Measurements from ENCODE around the gene ACSS3.
"Not testable (repeated sequence)": the region's sequence is repeated elsewhere in the genome, so short reads cannot be mapped to it uniquely, and the experiment has no call there.

Gene ACSS3

GRCh38 chr12:81172851-81173250 is 95.0 kb downstream of the ACSS3 start:
- no peak for TF ChIP-seq CTCF (IDR thresholded peaks at IDR 0.05; ENCODE audit: control insufficient read depth, insufficient read depth, low read depth, low read length, missing control alignments)
- no peak for DNase-seq (ENCODE audit: low read depth)
- no peak overlapping the region for H3K4me3 ChIP-seq (ENCODE audit: control insufficient read depth, low read depth, low read length)

GRCh38 chr12:81174664-81175063 is 96.8 kb downstream of the ACSS3 start:
- no peak for DNase-seq (ENCODE audit: low read depth)
- TF ChIP-seq CTCF (IDR thresholded peaks at IDR 0.05; ENCODE audit: control insufficient read depth, insufficient read depth, low read depth, low read length, missing control alignments) = no peak
- no peak overlapping the region for H3K4me3 ChIP-seq (ENCODE audit: control insufficient read depth, low read depth, low read length)

GRCh38 chr12:81176796-81177195 is 98.9 kb downstream of the ACSS3 start:
- no peak overlapping the region for H3K4me3 ChIP-seq (ENCODE audit: control insufficient read depth, low read depth, low read length)
- no peak for TF ChIP-seq CTCF (IDR thresholded peaks at IDR 0.05; ENCODE audit: control insufficient read depth, insufficient read depth, low read depth, low read length, missing control alignments)
- DNase-seq (ENCODE audit: low read depth) = no peak

- TF ChIP-seq CTCF (IDR thresholded peaks at IDR 0.05; ENCODE audit: control insufficient read depth, insufficient read depth, low read depth, low read length, missing control alignments) = no peak
- no peak for DNase-seq (ENCODE audit: low read depth)
- H3K4me3 ChIP-seq (ENCODE audit: control insufficient read depth, low read depth, low read length) = no peak overlapping the region
Measured at GRCh38 chr12:81181691-81182090, 103.8 kb downstream of the ACSS3 start.

GRCh38 chr12:81187686-81188085 is 109.8 kb downstream of the ACSS3 start:
- no peak for TF ChIP-seq CTCF (IDR thresholded peaks at IDR 0.05; ENCODE audit: control insufficient read depth, insufficient read depth, low read depth, low read length, missing control alignments)
- no peak overlapping the region for H3K4me3 ChIP-seq (ENCODE audit: control insufficient read depth, low read depth, low read length)
- DNase-seq (ENCODE audit: low read depth) = no peak

GRCh38 chr12:81196595-81196994 is 118.7 kb downstream of the ACSS3 start:
- no peak for DNase-seq (ENCODE audit: low read depth)
- TF ChIP-seq CTCF (IDR thresholded peaks at IDR 0.05; ENCODE audit: control insufficient read depth, insufficient read depth, low read depth, low read length, missing control alignments) = no peak
- no peak overlapping the region for H3K4me3 ChIP-seq (ENCODE audit: control insufficient read depth, low read depth, low read length)

GRCh38 chr12:81200561-81200960 is 122.7 kb downstream of the ACSS3 start:
- not testable (repeated sequence) for H3K4me3 ChIP-seq (ENCODE audit: control insufficient read depth, low read depth, low read length); DNase-seq (ENCODE audit: low read depth)
